KMS-11 (cell line): ENCODE data around the gene ADGRG1.

ENCODE experiments used
- H2AFZ ChIP-seq: fragments of 200-600 bp; sonication (generic); 2 replicates; pipeline ENCODE4 v1.6.1; 2016; ENCODE audit warnings: antibody characterized with exemption, mixed run types, low read depth
- H3K27ac ChIP-seq: fragments of 200-600 bp; sonication (generic); 2 replicates; pipeline ENCODE4 v1.6.1; 2016; ENCODE audit warnings: mild to moderate bottlenecking, mixed run types
- H3K27me3 ChIP-seq: fragments of 200-600 bp; sonication (generic); 2 replicates; pipeline ENCODE4 v1.6.1; 2017; ENCODE audit warnings: mild to moderate bottlenecking, low read depth, mixed run types, moderate library complexity; ENCODE audit not compliant: insufficient read depth
- H3K36me3 ChIP-seq: fragments of 200-600 bp; sonication (generic); 2 replicates; pipeline ENCODE4 v1.6.1; 2017; ENCODE audit warnings: mild to moderate bottlenecking, mixed run types; ENCODE audit not compliant: insufficient read depth
- H3K4me1 ChIP-seq: fragments of 200-600 bp; sonication (generic); 2 replicates; pipeline ENCODE4 v1.6.1; 2016; ENCODE audit warnings: mild to moderate bottlenecking, low read depth, mixed run types; ENCODE audit not compliant: poor library complexity, severe bottlenecking
- H3K4me2 ChIP-seq: fragments of 200-600 bp; sonication (generic); 2 replicates; pipeline ENCODE4 v1.7.0; 2016; ENCODE audit warnings: mild to moderate bottlenecking, mixed run types
- H3K4me3 ChIP-seq: fragments of 200-600 bp; sonication (generic); IDR thresholded peaks from 2 replicates; pipeline ENCODE4 v1.6.1; 2017; ENCODE audit warnings: low read depth, low read length, mixed read lengths; ENCODE audit not compliant: insufficient read depth
- H3K79me2 ChIP-seq: fragments of 200-600 bp; sonication (generic); 2 replicates; pipeline ENCODE4 v1.6.1; 2016; ENCODE audit warnings: low read depth, mixed run types; ENCODE audit not compliant: insufficient read depth
- H3K9ac ChIP-seq: fragments of 200-600 bp; sonication (generic); 2 replicates; pipeline ENCODE4 v1.6.1; 2016; ENCODE audit warnings: mild to moderate bottlenecking, mixed run types
- H4K20me1 ChIP-seq: fragments of 200-600 bp; sonication (generic); 2 replicates; pipeline ENCODE4 v1.6.1; 2016; ENCODE audit warnings: mild to moderate bottlenecking, mixed run types; ENCODE audit not compliant: insufficient read depth
- TF ChIP-seq, protein P1 (sequence below): fragments of 200-600 bp; sonication (generic); conservative IDR thresholded peaks from 2 replicates; pipeline ENCODE4 v1.6.1; 2017; ENCODE audit warnings: low read depth, mild to moderate bottlenecking, antibody characterized with exemption, low read length, moderate library complexity, mixed read lengths

Gene ADGRG1

DNA sequence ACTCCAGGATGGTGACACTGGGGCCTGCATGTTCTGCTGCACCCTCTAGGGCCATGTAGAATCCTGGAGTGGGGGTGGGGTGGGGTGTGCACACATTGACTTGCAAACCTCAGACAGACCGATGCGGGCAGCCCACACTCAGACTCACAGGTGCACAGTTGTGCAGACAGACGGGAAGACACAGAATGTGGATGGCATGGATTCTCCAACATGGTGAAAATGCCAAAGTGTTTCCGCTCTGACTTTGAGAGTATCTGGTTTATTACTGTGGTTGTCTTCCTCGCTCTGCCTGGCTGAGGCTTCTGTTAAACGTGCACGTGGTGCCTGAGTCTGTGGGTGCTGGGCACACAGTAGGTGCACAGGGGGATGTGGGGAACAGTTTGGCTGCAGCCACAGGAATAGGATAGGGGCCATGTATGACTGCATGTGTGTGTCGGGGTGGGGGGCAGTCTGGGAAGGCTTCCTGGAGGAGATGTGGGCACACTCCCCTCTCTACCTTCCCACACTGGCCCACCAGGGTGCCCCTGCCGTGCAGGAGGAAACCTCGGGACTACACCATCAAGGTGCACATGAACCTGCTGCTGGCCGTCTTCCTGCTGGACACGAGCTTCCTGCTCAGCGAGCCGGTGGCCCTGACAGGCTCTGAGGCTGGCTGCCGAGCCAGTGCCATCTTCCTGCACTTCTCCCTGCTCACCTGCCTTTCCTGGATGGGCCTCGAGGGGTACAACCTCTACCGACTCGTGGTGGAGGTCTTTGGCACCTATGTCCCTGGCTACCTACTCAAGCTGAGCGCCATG lies 30.6 kb downstream of the ADGRG1 start:
- no peak overlapping the region for H3K4me2 ChIP-seq
- TF ChIP-seq, protein P1, sequence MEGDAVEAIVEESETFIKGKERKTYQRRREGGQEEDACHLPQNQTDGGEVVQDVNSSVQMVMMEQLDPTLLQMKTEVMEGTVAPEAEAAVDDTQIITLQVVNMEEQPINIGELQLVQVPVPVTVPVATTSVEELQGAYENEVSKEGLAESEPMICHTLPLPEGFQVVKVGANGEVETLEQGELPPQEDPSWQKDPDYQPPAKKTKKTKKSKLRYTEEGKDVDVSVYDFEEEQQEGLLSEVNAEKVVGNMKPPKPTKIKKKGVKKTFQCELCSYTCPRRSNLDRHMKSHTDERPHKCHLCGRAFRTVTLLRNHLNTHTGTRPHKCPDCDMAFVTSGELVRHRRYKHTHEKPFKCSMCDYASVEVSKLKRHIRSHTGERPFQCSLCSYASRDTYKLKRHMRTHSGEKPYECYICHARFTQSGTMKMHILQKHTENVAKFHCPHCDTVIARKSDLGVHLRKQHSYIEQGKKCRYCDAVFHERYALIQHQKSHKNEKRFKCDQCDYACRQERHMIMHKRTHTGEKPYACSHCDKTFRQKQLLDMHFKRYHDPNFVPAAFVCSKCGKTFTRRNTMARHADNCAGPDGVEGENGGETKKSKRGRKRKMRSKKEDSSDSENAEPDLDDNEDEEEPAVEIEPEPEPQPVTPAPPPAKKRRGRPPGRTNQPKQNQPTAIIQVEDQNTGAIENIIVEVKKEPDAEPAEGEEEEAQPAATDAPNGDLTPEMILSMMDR, result no peak
- H3K27me3 ChIP-seq, result no peaks in the 10 kb centered on the region
- H3K4me1 ChIP-seq, result no peaks in the 10 kb centered on the region
- H3K27ac ChIP-seq, result no peak overlapping the region
- H4K20me1 ChIP-seq, result no peaks in the 10 kb centered on the region
- no peak overlapping the region for H3K9ac ChIP-seq
- no peaks in the 10 kb centered on the region for H3K79me2 ChIP-seq
- no peaks in the 10 kb centered on the region for H3K36me3 ChIP-seq
- no peak overlapping the region for H3K4me3 ChIP-seq
- no peak overlapping the region for H2AFZ ChIP-seq

DNA sequence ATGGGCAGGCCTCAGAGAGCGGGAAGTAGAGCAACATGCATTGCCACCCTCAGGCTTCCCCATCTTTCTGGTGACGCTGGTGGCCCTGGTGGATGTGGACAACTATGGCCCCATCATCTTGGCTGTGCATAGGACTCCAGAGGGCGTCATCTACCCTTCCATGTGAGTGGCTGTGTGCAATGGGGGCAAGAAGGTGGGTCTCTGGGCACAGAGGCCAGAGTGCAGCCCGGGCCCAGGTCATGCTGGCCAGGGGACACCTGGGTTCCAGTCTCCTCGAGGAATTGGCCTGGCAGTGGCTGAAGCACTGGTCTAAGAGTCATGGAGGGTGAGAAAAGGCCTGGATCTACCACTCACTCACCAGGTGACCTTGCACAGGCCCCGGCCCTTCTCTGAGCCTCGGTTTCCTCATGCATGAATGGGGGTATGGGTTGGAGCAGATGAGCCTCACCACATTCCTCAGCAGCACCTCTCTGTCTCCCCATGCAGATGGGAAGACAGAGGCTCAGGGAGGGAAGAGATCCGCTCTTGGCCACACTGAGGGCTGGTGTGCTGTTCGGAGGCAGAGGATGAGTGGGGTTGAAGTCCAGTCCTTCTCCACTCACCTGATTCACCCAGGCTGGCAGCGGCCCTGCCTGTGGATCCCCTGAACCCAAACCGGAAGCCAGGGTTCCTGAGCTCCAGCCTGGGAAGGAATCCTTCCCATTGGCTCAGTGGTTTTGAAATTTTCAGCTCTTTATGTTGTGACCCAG lies 32.5 kb downstream of the ADGRG1 start:
- Histone ChIP-seq H3K79me2 (no peaks in the 10 kb centered on the region), H3K4me2 (no peak overlapping the region), H3K27ac (no peak overlapping the region), H3K4me1 (no peaks in the 10 kb centered on the region), H2AFZ (no peak overlapping the region), H3K27me3 (no peaks in the 10 kb centered on the region), H3K4me3 (no peak overlapping the region), H3K36me3 (no peaks in the 10 kb centered on the region), H3K9ac (no peak overlapping the region), H4K20me1 (no peaks in the 10 kb centered on the region)
- TF ChIP-seq, protein P1, result no peak

DNA sequence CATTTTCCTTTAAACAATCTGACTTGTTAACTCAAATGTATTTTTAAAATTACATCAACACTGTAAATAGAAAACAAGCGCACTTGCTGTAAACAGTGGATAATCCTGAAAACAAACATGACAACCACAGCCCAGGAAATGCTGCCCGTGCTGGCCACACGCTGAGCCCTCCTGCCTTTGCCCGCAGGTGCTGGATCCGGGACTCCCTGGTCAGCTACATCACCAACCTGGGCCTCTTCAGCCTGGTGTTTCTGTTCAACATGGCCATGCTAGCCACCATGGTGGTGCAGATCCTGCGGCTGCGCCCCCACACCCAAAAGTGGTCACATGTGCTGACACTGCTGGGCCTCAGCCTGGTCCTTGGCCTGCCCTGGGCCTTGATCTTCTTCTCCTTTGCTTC lies 33.1 kb downstream of the ADGRG1 start:
- Histone ChIP-seq H3K27me3 (no peaks in the 10 kb centered on the region), H3K79me2 (no peaks in the 10 kb centered on the region), H3K9ac (no peak overlapping the region), H3K4me1 (no peaks in the 10 kb centered on the region), H3K4me3 (no peak overlapping the region), H3K36me3 (no peaks in the 10 kb centered on the region), H2AFZ (no peak overlapping the region), H3K27ac (no peak overlapping the region), H4K20me1 (no peaks in the 10 kb centered on the region), H3K4me2 (no peak overlapping the region)
- TF ChIP-seq, protein P1, result no peak

DNA sequence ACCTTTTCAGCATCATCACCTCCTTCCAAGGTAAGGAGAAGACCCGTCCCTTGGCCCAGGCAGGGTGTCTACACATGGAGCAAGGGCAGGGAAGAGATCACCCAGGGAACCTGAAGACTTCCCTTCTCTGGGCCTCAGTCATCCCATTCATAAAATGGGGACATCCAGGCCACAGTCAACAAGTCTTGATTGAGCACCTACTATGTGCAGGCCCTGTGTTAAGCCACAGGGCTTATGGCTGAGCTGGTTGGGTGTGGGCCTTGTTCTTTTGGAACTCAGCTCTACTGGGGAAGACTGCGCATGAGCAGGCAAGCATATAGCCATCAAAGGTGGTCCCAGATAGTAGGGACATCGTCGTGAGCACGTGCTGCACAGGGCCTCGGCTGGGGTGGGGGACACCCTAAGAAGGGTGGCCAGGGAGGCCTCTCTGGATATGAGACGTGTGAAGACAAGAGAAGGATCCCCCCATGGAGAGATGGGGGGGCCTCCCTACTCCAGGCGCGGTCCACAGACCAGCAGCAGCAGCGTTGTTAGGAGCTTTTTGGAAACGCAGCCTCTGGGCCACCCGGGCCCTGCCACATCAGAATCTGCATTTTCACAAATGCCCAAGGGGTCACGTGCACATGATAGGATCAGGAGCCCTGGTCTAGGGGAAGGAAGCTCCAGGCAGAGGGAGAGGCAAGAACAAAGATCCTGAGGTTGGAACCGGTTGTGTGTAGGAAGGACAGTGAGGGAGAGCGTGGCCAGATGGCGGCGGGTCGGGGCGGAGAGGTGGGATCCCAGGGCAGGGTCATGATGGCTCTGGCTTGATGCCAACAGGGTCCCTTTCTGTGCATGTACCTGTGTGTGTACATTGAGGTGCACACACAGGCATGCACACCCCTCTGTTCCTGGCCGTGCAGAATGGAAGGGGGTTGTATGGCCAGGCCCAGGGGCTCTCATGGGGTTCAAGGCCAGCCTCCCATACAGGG lies 33.8 kb downstream of the ADGRG1 start:
- TF ChIP-seq, protein P1, result no peak
- Histone ChIP-seq H4K20me1 (no peaks in the 10 kb centered on the region), H3K4me1 (no peaks in the 10 kb centered on the region), H3K4me3 (no peak overlapping the region), H2AFZ (no peak overlapping the region), H3K27me3 (no peaks in the 10 kb centered on the region), H3K9ac (no peak overlapping the region), H3K4me2 (no peak overlapping the region), H3K36me3 (no peaks in the 10 kb centered on the region), H3K27ac (no peak overlapping the region), H3K79me2 (no peaks in the 10 kb centered on the region)
